ENCODE data around the gene NOC2L. TPM values are rescaled to one million over a fixed set of nuclear protein-coding genes. Genes with fewer than 3 reads are reported as not detected.
A peak's percentile ranks its signal among the peaks of the same experiment; 100 is the strongest.

Gene NOC2L
- 10 to 100 TPM; 60.8 to 67.4 TPM for polyA plus RNA-seq

GRCh38 chr1:958823-959730 is at the start of gene NOC2L:
Gene NOC2L, minus strand, starts transcription at chr1:959256. Its CDS starts 16 bp downstream, at chr1:959240.
- peaks cover 0 to 11% of the 10 kb centered on the region in 2 donors for H3K4me1 ChIP-seq (ENCODE audit: control insufficient read depth in 2 of 2, insufficient read depth in 2 of 2, low read length in 1 of 2)
- peak within 1 kb of the TSS; percentile 91 to 92 for H3K4me3 ChIP-seq (ENCODE audit: low read depth in 1 of 2, low read length in 2 of 2)
- peak within 1 kb of the TSS in 1 of 2 donors; percentile 27 for H3K27ac ChIP-seq (ENCODE audit: low read depth in 2 of 2, low read length in 1 of 2)
- 6 to 7% methylated on average over 90 to 101 of the region's 101 CpGs for WGBS, 2 donors
- H3K9me3 ChIP-seq (ENCODE audit: control insufficient read depth in 2 of 2, insufficient read depth in 1 of 2, low read depth in 1 of 2, low read length in 1 of 2) = no peaks in the 10 kb centered on the region
- no peaks in the 10 kb centered on the region for H3K27me3 ChIP-seq (ENCODE audit: control insufficient read depth in 1 of 2, insufficient read depth in 2 of 2, low read length in 2 of 2)
- H3K36me3 ChIP-seq (ENCODE audit: control insufficient read depth in 2 of 2, insufficient read depth in 2 of 2, low read length in 1 of 2) = peaks cover 6 to 35% of the 10 kb centered on the region in 2 donors

- H3K27ac ChIP-seq (ENCODE audit: low read depth in 2 of 2, low read length in 1 of 2) = peak overlapping the region in 1 of 2 donors; percentile 34
- H3K36me3 ChIP-seq (ENCODE audit: control insufficient read depth in 2 of 2, insufficient read depth in 2 of 2, low read length in 1 of 2) = no peaks in the 10 kb centered on the region
- peaks cover 5 to 11% of the 10 kb centered on the region in 2 donors for H3K4me1 ChIP-seq (ENCODE audit: control insufficient read depth in 2 of 2, insufficient read depth in 2 of 2, low read length in 1 of 2)
- no peaks in the 10 kb centered on the region for H3K9me3 ChIP-seq (ENCODE audit: control insufficient read depth in 2 of 2, insufficient read depth in 1 of 2, low read depth in 1 of 2, low read length in 1 of 2)
- H3K4me3 ChIP-seq (ENCODE audit: low read depth in 1 of 2, low read length in 2 of 2) = no peak overlapping the region
- WGBS, 2 donors = 59 to 61% methylated on average over 37 of the region's 37 CpGs
- H3K27me3 ChIP-seq (ENCODE audit: control insufficient read depth in 1 of 2, insufficient read depth in 2 of 2, low read length in 2 of 2) = peaks cover 0 to 4% of the 10 kb centered on the region in 2 donors
Measured at GRCh38 chr1:1006305-1007159, 47.5 kb upstream of the NOC2L start.

- no peak overlapping the region for H3K27ac ChIP-seq (ENCODE audit: low read depth in 2 of 2, low read length in 1 of 2)
Measured at GRCh38 chr1:1005774-1006304, 46.8 kb upstream of the NOC2L start.

GRCh38 chr1:1004780-1005697 is 46.0 kb upstream of the NOC2L start:
- no peaks in the 10 kb centered on the region for H3K36me3 ChIP-seq (ENCODE audit: control insufficient read depth in 2 of 2, insufficient read depth in 2 of 2, low read length in 1 of 2)
- 32 to 44% methylated on average over 21 of the region's 21 CpGs for WGBS, 2 donors
- H3K27me3 ChIP-seq (ENCODE audit: control insufficient read depth in 1 of 2, insufficient read depth in 2 of 2, low read length in 2 of 2) = peaks cover 0 to 4% of the 10 kb centered on the region in 2 donors
- no peak overlapping the region for H3K27ac ChIP-seq (ENCODE audit: low read depth in 2 of 2, low read length in 1 of 2)
- no peaks in the 10 kb centered on the region for H3K9me3 ChIP-seq (ENCODE audit: control insufficient read depth in 2 of 2, insufficient read depth in 1 of 2, low read depth in 1 of 2, low read length in 1 of 2)
- peaks cover 5 to 17% of the 10 kb centered on the region in 2 donors for H3K4me1 ChIP-seq (ENCODE audit: control insufficient read depth in 2 of 2, insufficient read depth in 2 of 2, low read length in 1 of 2)
- H3K4me3 ChIP-seq (ENCODE audit: low read depth in 1 of 2, low read length in 2 of 2) = no peak overlapping the region

More at GRCh38 chr1:1005774-1006304, 46.8 kb upstream of the NOC2L start:
- Histone ChIP-seq H3K27me3 (ENCODE audit: control insufficient read depth in 1 of 2, insufficient read depth in 2 of 2, low read length in 2 of 2) (peaks cover 0 to 4% of the 10 kb centered on the region in 2 donors), H3K4me3 (ENCODE audit: low read depth in 1 of 2, low read length in 2 of 2) (no peak overlapping the region), H3K36me3 (ENCODE audit: control insufficient read depth in 2 of 2, insufficient read depth in 2 of 2, low read length in 1 of 2) (no peaks in the 10 kb centered on the region), H3K9me3 (ENCODE audit: control insufficient read depth in 2 of 2, insufficient read depth in 1 of 2, low read depth in 1 of 2, low read length in 1 of 2) (no peaks in the 10 kb centered on the region), H3K4me1 (ENCODE audit: control insufficient read depth in 2 of 2, insufficient read depth in 2 of 2, low read length in 1 of 2) (peaks cover 5 to 15% of the 10 kb centered on the region in 2 donors)
- WGBS, 2 donors = 67 to 68% methylated on average over 23 of the region's 23 CpGs

- H3K27ac ChIP-seq (ENCODE audit: low read depth in 2 of 2, low read length in 1 of 2) = no peak overlapping the region
- peaks cover 0 to 4% of the 10 kb centered on the region in 2 donors for H3K27me3 ChIP-seq (ENCODE audit: control insufficient read depth in 1 of 2, insufficient read depth in 2 of 2, low read length in 2 of 2)
- H3K9me3 ChIP-seq (ENCODE audit: control insufficient read depth in 2 of 2, insufficient read depth in 1 of 2, low read depth in 1 of 2, low read length in 1 of 2) = no peaks in the 10 kb centered on the region
- H3K4me1 ChIP-seq (ENCODE audit: control insufficient read depth in 2 of 2, insufficient read depth in 2 of 2, low read length in 1 of 2) = peaks cover 5 to 18% of the 10 kb centered on the region in 2 donors
- no peaks in the 10 kb centered on the region for H3K36me3 ChIP-seq (ENCODE audit: control insufficient read depth in 2 of 2, insufficient read depth in 2 of 2, low read length in 1 of 2)
- WGBS, 2 donors = 65% methylated on average over 7 of the region's 7 CpGs
- no peak overlapping the region for H3K4me3 ChIP-seq (ENCODE audit: low read depth in 1 of 2, low read length in 2 of 2)
Measured at GRCh38 chr1:1004420-1004779, 45.3 kb upstream of the NOC2L start.

- 81 to 84% methylated on average over 21 to 22 of the region's 22 CpGs for WGBS, 2 donors
- Histone ChIP-seq H3K27ac (ENCODE audit: low read depth in 2 of 2, low read length in 1 of 2) (no peak overlapping the region), H3K4me3 (ENCODE audit: low read depth in 1 of 2, low read length in 2 of 2) (no peak overlapping the region), H3K4me1 (ENCODE audit: control insufficient read depth in 2 of 2, insufficient read depth in 2 of 2, low read length in 1 of 2) (peaks cover 5 to 21% of the 10 kb centered on the region in 2 donors), H3K27me3 (ENCODE audit: control insufficient read depth in 1 of 2, insufficient read depth in 2 of 2, low read length in 2 of 2) (peaks cover 0 to 6% of the 10 kb centered on the region in 2 donors), H3K9me3 (ENCODE audit: control insufficient read depth in 2 of 2, insufficient read depth in 1 of 2, low read depth in 1 of 2, low read length in 1 of 2) (no peaks in the 10 kb centered on the region), H3K36me3 (ENCODE audit: control insufficient read depth in 2 of 2, insufficient read depth in 2 of 2, low read length in 1 of 2) (no peaks in the 10 kb centered on the region)
Measured at GRCh38 chr1:1003618-1004419, 44.8 kb upstream of the NOC2L start.

- Histone ChIP-seq H3K9me3 (ENCODE audit: control insufficient read depth in 2 of 2, insufficient read depth in 1 of 2, low read depth in 1 of 2, low read length in 1 of 2) (no peaks in the 10 kb centered on the region), H3K4me3 (ENCODE audit: low read depth in 1 of 2, low read length in 2 of 2) (peak overlapping the region; percentile 59 to 64), H3K27me3 (ENCODE audit: control insufficient read depth in 1 of 2, insufficient read depth in 2 of 2, low read length in 2 of 2) (peaks cover 0 to 7% of the 10 kb centered on the region in 2 donors), H3K27ac (ENCODE audit: low read depth in 2 of 2, low read length in 1 of 2) (peak overlapping the region; percentile 66 to 93), H3K36me3 (ENCODE audit: control insufficient read depth in 2 of 2, insufficient read depth in 2 of 2, low read length in 1 of 2) (no peaks in the 10 kb centered on the region), H3K4me1 (ENCODE audit: control insufficient read depth in 2 of 2, insufficient read depth in 2 of 2, low read length in 1 of 2) (peaks cover 7 to 18% of the 10 kb centered on the region in 2 donors)
- 1 to 2% methylated on average over 48 to 58 of the region's 58 CpGs for WGBS, 2 donors
Measured at GRCh38 chr1:1001057-1001783, 42.2 kb upstream of the NOC2L start.
